Colonic mucosa (tissue), 4 donors: ENCODE results near the gene CAPS2. TPM values are rescaled to one million over a fixed set of nuclear protein-coding genes. Genes with fewer than 3 reads are reported as not detected.

ENCODE experiments used
- DNase-seq: peaks from one replicate; pipeline ENCODE4 v3.0.0-alpha.2; 2020
- H3K27ac ChIP-seq: fragments of 200-600 bp; one replicate; pipeline ENCODE4 v1.8.0; 2021
- H3K27me3 ChIP-seq: fragments of 200-600 bp; one replicate; pipeline ENCODE4 v1.8.0; 2021
- H3K36me3 ChIP-seq: fragments of 200-600 bp; one replicate; pipeline ENCODE4 v1.8.0; 2021
- H3K4me1 ChIP-seq: fragments of 200-600 bp; one replicate; pipeline ENCODE4 v1.8.0; 2021; ENCODE audit warnings: mild to moderate bottlenecking
- H3K4me3 ChIP-seq: fragments of 200-600 bp; one replicate; pipeline ENCODE4 v1.8.0; 2021
- H3K9ac ChIP-seq, 2 donors: one replicate each; pipeline ENCODE4 v1.7.0; 2013; ENCODE audit warnings: control low read depth in 2 of 2, low read depth in 2 of 2, low read length in 2 of 2
- H3K9me3 ChIP-seq: fragments of 200-600 bp; one replicate; pipeline ENCODE4 v1.8.0; 2021
- intact Hi-C: fragments of 100-400 bp; cut with DNase I; formaldehyde crosslinking; loops from one replicate; pipeline ENCODE4 v1.14.1; 2022
- total RNA-seq, 2 donors: library from RNA; stranded (reverse); fragmentation: NEBNext Ultra II Directional in 1 of 2; extraction: Animal tissue kit (Norgen Biotek cat#: 25700) in 1 of 2; gene quantifications; one replicate each; pipeline ENCODE4 v1.2.1, GENCODE V29; 2021
- TF ChIP-seq, protein P1 (sequence below): fragments of 200-600 bp; IDR thresholded peaks from one replicate; pipeline ENCODE4 v1.8.0; 2022; ENCODE audit warnings: antibody characterized with exemption, mild to moderate bottlenecking
- donor health status: healthy.
- donor health status: DM: no; HTN: no; CAD: no.
- donor health status: DM: no; HTN: no; CAD: no.

Gene CAPS2
- total RNA-seq, 2 donors from 2014 or later: 1.5 to 2.6 TPM

DNA sequence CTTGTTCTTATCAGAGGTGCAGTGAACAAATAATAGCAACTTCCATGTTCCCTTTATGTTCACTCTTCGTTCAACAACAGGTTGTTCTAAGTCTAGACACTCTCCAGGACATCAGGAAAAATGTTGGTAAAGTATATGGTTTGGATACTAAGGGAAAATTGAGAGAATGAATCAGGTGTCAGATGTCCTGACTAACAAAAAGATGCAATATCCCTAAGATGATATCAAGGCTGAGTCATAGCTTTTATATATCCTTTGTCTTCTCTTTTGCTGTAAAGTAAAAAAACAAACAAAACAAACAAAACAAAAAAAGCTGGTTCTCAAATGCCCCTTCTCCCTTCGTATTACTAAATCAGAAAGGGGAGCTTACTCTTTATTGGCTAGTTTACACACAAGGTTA, 15.4 kb upstream of the CAPS2 start:
- no peak overlapping the region for H3K9ac ChIP-seq
- no peaks in the 10 kb centered on the region for H3K9me3 ChIP-seq
- TF ChIP-seq, protein P1, sequence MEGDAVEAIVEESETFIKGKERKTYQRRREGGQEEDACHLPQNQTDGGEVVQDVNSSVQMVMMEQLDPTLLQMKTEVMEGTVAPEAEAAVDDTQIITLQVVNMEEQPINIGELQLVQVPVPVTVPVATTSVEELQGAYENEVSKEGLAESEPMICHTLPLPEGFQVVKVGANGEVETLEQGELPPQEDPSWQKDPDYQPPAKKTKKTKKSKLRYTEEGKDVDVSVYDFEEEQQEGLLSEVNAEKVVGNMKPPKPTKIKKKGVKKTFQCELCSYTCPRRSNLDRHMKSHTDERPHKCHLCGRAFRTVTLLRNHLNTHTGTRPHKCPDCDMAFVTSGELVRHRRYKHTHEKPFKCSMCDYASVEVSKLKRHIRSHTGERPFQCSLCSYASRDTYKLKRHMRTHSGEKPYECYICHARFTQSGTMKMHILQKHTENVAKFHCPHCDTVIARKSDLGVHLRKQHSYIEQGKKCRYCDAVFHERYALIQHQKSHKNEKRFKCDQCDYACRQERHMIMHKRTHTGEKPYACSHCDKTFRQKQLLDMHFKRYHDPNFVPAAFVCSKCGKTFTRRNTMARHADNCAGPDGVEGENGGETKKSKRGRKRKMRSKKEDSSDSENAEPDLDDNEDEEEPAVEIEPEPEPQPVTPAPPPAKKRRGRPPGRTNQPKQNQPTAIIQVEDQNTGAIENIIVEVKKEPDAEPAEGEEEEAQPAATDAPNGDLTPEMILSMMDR: no peak
- no peak overlapping the region for H3K27ac ChIP-seq
- no peak overlapping the region for H3K4me3 ChIP-seq
- H3K4me1 ChIP-seq: no peaks in the 10 kb centered on the region
- DNase-seq: no peak
- H3K27me3 ChIP-seq: no peaks in the 10 kb centered on the region
- no peaks in the 10 kb centered on the region for H3K36me3 ChIP-seq
- intact Hi-C loops: no loop called here

DNA sequence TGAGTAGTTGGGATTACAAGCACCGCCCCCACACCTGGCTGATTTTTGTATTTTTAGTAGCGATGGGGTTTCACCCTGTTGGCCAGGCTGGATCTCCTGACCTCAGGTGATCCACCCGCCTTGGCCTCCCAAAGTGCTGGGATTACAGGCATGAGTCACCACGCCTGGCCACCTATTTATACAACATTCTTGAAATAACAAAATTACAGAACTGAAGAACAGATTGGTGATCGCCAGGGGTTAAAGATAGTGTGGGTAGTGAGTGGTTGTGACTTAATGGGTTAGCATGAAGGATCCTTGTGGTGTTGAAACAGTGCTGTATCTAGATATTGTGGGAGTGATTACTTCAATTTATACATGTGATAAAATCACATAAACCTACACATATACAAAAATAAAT, 11.7 kb upstream of the CAPS2 start:
- Histone ChIP-seq H3K4me1 (no peaks in the 10 kb centered on the region), H3K27me3 (no peaks in the 10 kb centered on the region), H3K9ac (no peak overlapping the region), H3K9me3 (no peaks in the 10 kb centered on the region), H3K4me3 (no peak overlapping the region), H3K27ac (no peak overlapping the region), H3K36me3 (no peaks in the 10 kb centered on the region)
- TF ChIP-seq, protein P1: no peak
- intact Hi-C loops: no loop called here
- DNase-seq: no peak

DNA sequence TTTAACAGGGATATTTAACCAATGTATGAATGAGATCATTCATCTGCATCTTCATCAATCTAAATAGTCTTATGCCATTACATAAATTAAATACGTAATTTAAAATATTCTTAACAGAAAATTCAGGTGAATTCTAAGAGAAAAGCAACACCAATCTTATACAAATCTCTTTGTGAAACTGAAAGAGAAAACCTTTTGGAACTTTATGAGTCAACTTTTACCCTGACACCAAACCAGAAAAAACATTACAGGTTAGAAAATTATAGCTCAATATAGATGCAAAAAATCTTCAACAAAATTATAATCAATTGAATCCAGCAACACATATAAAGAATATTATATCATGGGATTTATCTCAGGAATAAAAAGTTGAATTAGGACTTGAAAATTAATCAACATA, 7.8 kb upstream of the CAPS2 start:
- Histone ChIP-seq H3K27ac (no peak overlapping the region), H3K4me3 (no peak overlapping the region), H3K9me3 (no peaks in the 10 kb centered on the region), H3K27me3 (peaks cover 4% of the 10 kb centered on the region), H3K9ac (no peak overlapping the region), H3K36me3 (no peaks in the 10 kb centered on the region), H3K4me1 (no peaks in the 10 kb centered on the region)
- TF ChIP-seq, protein P1: no peak
- DNase-seq: no peak
- intact Hi-C loops: no loop called here

DNA sequence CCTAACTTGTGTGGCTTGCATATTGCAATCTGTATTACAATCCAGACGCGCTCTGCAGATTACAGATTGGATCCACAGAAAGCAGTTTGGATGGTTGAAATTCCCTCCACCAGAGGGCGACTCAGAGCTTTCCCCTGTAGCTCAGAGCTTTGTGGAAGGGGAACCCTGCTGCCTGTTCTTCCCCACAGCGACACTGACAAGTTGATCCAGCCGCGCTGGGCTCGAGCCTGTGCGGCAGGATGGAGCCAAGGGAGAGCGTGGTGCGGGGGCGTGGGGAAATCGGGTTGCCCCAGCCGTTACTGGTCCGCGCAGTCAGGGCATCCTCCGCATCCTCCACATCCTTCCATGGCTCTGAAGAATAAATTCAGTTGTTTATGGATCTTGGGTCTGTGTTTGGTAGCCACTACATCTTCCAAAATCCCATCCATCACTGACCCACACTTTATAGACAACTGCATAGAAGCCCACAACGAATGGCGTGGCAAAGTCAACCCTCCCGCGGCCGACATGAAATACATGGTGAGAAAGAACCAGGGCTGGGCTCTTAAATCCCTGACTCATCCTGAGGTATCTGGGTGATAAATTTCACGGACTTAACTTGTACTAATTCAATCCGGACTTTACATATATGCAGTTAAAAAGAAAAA, 4.4 kb upstream of the CAPS2 start, which contains the start of gene GLIPR1L1:
GLIPR1L1 (plus strand) TSS at position 287 of the 647 bp plus-strand sequence; CDS start at position 346, 59 bp downstream.
- TF ChIP-seq, protein P1: peak; percentile 82
- Histone ChIP-seq H3K27ac (no peak within 1 kb of the TSS), H3K4me3 (peak within 1 kb of the TSS; percentile 14), H3K27me3 (peaks cover 4% of the 10 kb centered on the region), H3K4me1 (no peaks in the 10 kb centered on the region), H3K9me3 (no peaks in the 10 kb centered on the region), H3K9ac (no peak within 1 kb of the TSS), H3K36me3 (no peaks in the 10 kb centered on the region)
- peak; percentile 86 for DNase-seq
- intact Hi-C loops: loop anchor here (5.0 kb wide), 1 partner anchor 173 kb away; no protein-coding TSS in a partner anchor

DNA sequence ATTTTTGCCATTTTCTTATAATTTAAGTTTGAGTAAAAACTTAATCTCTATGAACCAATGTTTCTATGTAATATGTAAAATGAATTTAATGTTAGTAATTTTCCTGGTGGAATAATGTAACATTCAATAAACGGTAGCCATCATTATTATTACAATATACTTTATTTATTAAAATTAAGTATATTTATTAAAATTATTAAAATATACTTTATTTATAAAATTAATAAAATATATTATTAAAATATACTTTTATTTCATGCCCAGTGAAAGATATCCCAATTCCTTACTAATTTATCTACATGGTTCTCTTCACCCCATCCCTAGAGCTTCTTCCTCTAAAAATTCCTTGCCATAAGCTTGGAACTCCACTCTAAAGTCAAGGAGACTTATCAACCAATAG, 2.5 kb downstream of the CAPS2 start:
- no peak for DNase-seq
- H3K36me3 ChIP-seq: no peaks in the 10 kb centered on the region
- H3K27ac ChIP-seq: no peak overlapping the region
- no peak overlapping the region for H3K9ac ChIP-seq
- intact Hi-C loops: no loop called here
- no peak overlapping the region for H3K4me3 ChIP-seq
- no peaks in the 10 kb centered on the region for H3K9me3 ChIP-seq
- H3K4me1 ChIP-seq: no peaks in the 10 kb centered on the region
- no peaks in the 10 kb centered on the region for H3K27me3 ChIP-seq
- TF ChIP-seq, protein P1: no peak
